Measurements from ENCODE around the gene SIRT3. TPM values are rescaled to one million over a fixed set of nuclear protein-coding genes. Genes with fewer than 3 reads are reported as not detected.

The SIRT3 gene
- total RNA-seq, 1 experiment from 2014 or later = 13.8 TPM

DNA sequence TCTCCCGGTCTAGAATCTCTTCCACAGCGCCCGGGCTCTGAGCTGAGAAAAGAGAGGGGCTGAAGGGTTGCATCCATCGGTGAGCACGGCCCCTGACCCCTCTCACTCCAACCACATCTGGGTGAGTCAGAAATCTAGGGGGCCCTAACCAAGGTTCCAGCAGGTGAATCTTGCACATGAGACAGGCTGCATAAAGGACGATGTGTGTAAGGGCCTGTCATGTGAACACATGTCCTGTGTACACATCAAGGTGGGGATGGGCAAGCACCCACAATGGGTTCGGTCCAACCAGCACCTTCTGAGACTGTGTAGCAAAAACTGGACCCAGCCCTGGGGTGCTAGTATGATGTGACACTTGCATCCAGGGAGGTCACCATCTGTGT is 30.1 kb downstream of the SIRT3 start:
- ATAC-seq = no peak
- no peaks in the 10 kb centered on the region for H3K9me3 ChIP-seq (ENCODE audit: low read length)
- H2AFZ ChIP-seq (ENCODE audit: low read length) = no peak overlapping the region
- ChIA-PET POLR2A (ENCODE audit: unreplicated experiment) (interaction anchor here (0.6 kb wide), 1 partner anchor 29 kb away, joined by 3 read pairs; no protein-coding TSS in a partner anchor), CTCF (no interaction called here)
- H3K27me3 ChIP-seq (ENCODE audit: low read length) = no peaks in the 10 kb centered on the region
- no peak for DNase-seq
- H3K27ac ChIP-seq (ENCODE audit: low read length) = no peak overlapping the region
- TF ChIP-seq EZH2 (IDR thresholded peaks at IDR 0.05; ENCODE audit: low read length, unreplicated experiment) (no peak), EZH2phosphoT487 (IDR thresholded peaks at IDR 0.05; ENCODE audit: borderline replicate concordance, low read length) (no peak)
- TF ChIP-seq, protein P1, sequence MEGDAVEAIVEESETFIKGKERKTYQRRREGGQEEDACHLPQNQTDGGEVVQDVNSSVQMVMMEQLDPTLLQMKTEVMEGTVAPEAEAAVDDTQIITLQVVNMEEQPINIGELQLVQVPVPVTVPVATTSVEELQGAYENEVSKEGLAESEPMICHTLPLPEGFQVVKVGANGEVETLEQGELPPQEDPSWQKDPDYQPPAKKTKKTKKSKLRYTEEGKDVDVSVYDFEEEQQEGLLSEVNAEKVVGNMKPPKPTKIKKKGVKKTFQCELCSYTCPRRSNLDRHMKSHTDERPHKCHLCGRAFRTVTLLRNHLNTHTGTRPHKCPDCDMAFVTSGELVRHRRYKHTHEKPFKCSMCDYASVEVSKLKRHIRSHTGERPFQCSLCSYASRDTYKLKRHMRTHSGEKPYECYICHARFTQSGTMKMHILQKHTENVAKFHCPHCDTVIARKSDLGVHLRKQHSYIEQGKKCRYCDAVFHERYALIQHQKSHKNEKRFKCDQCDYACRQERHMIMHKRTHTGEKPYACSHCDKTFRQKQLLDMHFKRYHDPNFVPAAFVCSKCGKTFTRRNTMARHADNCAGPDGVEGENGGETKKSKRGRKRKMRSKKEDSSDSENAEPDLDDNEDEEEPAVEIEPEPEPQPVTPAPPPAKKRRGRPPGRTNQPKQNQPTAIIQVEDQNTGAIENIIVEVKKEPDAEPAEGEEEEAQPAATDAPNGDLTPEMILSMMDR (conservative IDR thresholded peaks at IDR 0.05; ENCODE audit: low read depth, low read length) = no peak
- H3K36me3 ChIP-seq (ENCODE audit: low read depth, low read length) = peaks cover 21% of the 10 kb centered on the region; the same call in 1 of the 2 replicates
- no peaks in the 10 kb centered on the region for H4K20me1 ChIP-seq (ENCODE audit: low read length)
- intact Hi-C loops (cut with micrococcal nuclease) = no loop called here
- H3K9me2 ChIP-seq (replicated peaks; ENCODE audit: low read length) = no peaks in the 10 kb centered on the region
- H3K9ac ChIP-seq (ENCODE audit: low read length) = peak overlapping the region; percentile 98
- H3K4me1 ChIP-seq (ENCODE audit: insufficient read depth, low read length) = peaks cover 23% of the 10 kb centered on the region
- peak overlapping the region; percentile 97 for H3K4me2 ChIP-seq (ENCODE audit: low read length)
- no peaks in the 10 kb centered on the region for H3F3A ChIP-seq (ENCODE audit: low read length, unreplicated experiment)
- peaks cover 55% of the 10 kb centered on the region for H3K79me2 ChIP-seq (ENCODE audit: low read length)
- peak overlapping the region; percentile 91 for H3K4me3 ChIP-seq (ENCODE audit: low read length)
- BruUV-seq (replicated peaks) = no TSS peak

- ChIA-PET POLR2A (ENCODE audit: unreplicated experiment) (no interaction called here), CTCF (no interaction called here)
- Histone ChIP-seq H3K27me3 (ENCODE audit: low read length) (no peaks in the 10 kb centered on the region), H3K4me2 (ENCODE audit: low read length) (peak overlapping the region; percentile 97; the same call in 1 of the 2 replicates), H2AFZ (ENCODE audit: low read length) (no peak overlapping the region), H3K36me3 (ENCODE audit: low read depth, low read length) (peaks cover 15% of the 10 kb centered on the region; the same call in 1 of the 2 replicates), H3K27ac (ENCODE audit: low read length) (no peak overlapping the region), H3F3A (ENCODE audit: low read length, unreplicated experiment) (no peaks in the 10 kb centered on the region), H3K9me2 (replicated peaks; ENCODE audit: low read length) (no peaks in the 10 kb centered on the region), H3K79me2 (ENCODE audit: low read length) (peaks cover 50% of the 10 kb centered on the region), H3K9me3 (ENCODE audit: low read length) (no peaks in the 10 kb centered on the region), H3K4me1 (ENCODE audit: insufficient read depth, low read length) (peaks cover 19% of the 10 kb centered on the region), H3K4me3 (ENCODE audit: low read length) (peak overlapping the region; percentile 91), H3K9ac (ENCODE audit: low read length) (no peak overlapping the region), H4K20me1 (ENCODE audit: low read length) (no peaks in the 10 kb centered on the region)
- TF ChIP-seq EZH2 (IDR thresholded peaks at IDR 0.05; ENCODE audit: low read length, unreplicated experiment) = no peak
- no peak for TF ChIP-seq EZH2phosphoT487 (IDR thresholded peaks at IDR 0.05; ENCODE audit: borderline replicate concordance, low read length)
- TF ChIP-seq, protein P1 (conservative IDR thresholded peaks at IDR 0.05; ENCODE audit: low read depth, low read length) = no peak
- no peak for ATAC-seq
- no peak for DNase-seq
- intact Hi-C loops (cut with micrococcal nuclease) = no loop called here
- BruUV-seq (replicated peaks) = no TSS peak
Measured at GRCh38 chr11:205221-206001, 30.7 kb downstream of the SIRT3 start.

GRCh38 chr11:204587-205109 is 31.5 kb downstream of the SIRT3 start:
- Histone ChIP-seq H4K20me1 (ENCODE audit: low read length) (no peaks in the 10 kb centered on the region), H3K4me2 (ENCODE audit: low read length) (no peak overlapping the region), H3K9me2 (replicated peaks; ENCODE audit: low read length) (no peaks in the 10 kb centered on the region), H3K27me3 (ENCODE audit: low read length) (no peaks in the 10 kb centered on the region), H3K27ac (ENCODE audit: low read length) (no peak overlapping the region), H3K79me2 (ENCODE audit: low read length) (peaks cover 42% of the 10 kb centered on the region), H3F3A (ENCODE audit: low read length, unreplicated experiment) (no peaks in the 10 kb centered on the region), H3K36me3 (ENCODE audit: low read depth, low read length) (peaks cover 8% of the 10 kb centered on the region; the same call in 1 of the 2 replicates), H3K4me1 (ENCODE audit: insufficient read depth, low read length) (peaks cover 12% of the 10 kb centered on the region), H3K4me3 (ENCODE audit: low read length) (no peak overlapping the region), H3K9ac (ENCODE audit: low read length) (no peak overlapping the region), H2AFZ (ENCODE audit: low read length) (no peak overlapping the region), H3K9me3 (ENCODE audit: low read length) (no peaks in the 10 kb centered on the region)
- ChIA-PET CTCF (no interaction called here), POLR2A (ENCODE audit: unreplicated experiment) (no interaction called here)
- ATAC-seq (no peak), DNase-seq (no peak)
- BruUV-seq (replicated peaks) = no TSS peak
- TF ChIP-seq EZH2 (IDR thresholded peaks at IDR 0.05; ENCODE audit: low read length, unreplicated experiment) = no peak
- TF ChIP-seq, protein P1 (conservative IDR thresholded peaks at IDR 0.05; ENCODE audit: low read depth, low read length) = no peak
- TF ChIP-seq EZH2phosphoT487 (IDR thresholded peaks at IDR 0.05; ENCODE audit: borderline replicate concordance, low read length) = no peak
- intact Hi-C loops (cut with micrococcal nuclease) = no loop called here

Measured in PC-3 (cell line).